Fibroblast of lung (primary cell): Measurements from ENCODE around the gene TTC27. TPM values are rescaled to one million over a fixed set of nuclear protein-coding genes. Genes with fewer than 3 reads are reported as not detected.

ENCODE experiments used
- DNase-seq, 2 donors: peaks; one replicate each; pipeline versions ENCODE4 v3.0.0 to v3.0.0-alpha.2; 2010; ENCODE audit warnings: low read depth in 2 of 2
- H2AFZ ChIP-seq: 2 replicates; pipeline ENCODE4 v1.5.1; 2012; ENCODE audit warnings: low read length, control low read depth, inconsistent platforms
- H3K27ac ChIP-seq: 2 replicates; pipeline ENCODE4 v1.5.1; 2011; ENCODE audit warnings: low read length, control low read depth; ENCODE audit not compliant: insufficient read depth
- H3K27me3 ChIP-seq: 2 replicates; pipeline ENCODE4 v1.5.1; 2011; ENCODE audit warnings: mild to moderate bottlenecking, low read length; ENCODE audit not compliant: control insufficient read depth, insufficient read depth
- H3K36me3 ChIP-seq: 2 replicates; pipeline ENCODE4 v1.5.1; 2011; ENCODE audit warnings: low read length; ENCODE audit not compliant: control insufficient read depth, insufficient read depth
- H3K4me1 ChIP-seq: 2 replicates; pipeline ENCODE4 v1.5.1; 2011; ENCODE audit warnings: low read length; ENCODE audit not compliant: control insufficient read depth, insufficient read depth; ENCODE audit errors: extremely low read depth
- H3K4me2 ChIP-seq: 2 replicates; pipeline ENCODE4 v1.5.1; 2011; ENCODE audit warnings: low read length, control low read depth; ENCODE audit not compliant: insufficient read depth; ENCODE audit errors: extremely low read depth
- H3K4me3 ChIP-seq, 4 experiments: fragments of 200-600 bp in 1 of 4; sonication (generic) in 1 of 4; replicated peaks in 1 of 4; 2 replicates each; pipeline ENCODE4 v1.5.1; 2011 to 2016; ENCODE audit warnings: low read length in 4 of 4, low read depth in 3 of 4, mild to moderate bottlenecking in 3 of 4, control low read depth in 2 of 4, inconsistent platforms in 1 of 4, mixed read lengths in 1 of 4; ENCODE audit not compliant: insufficient read depth in 1 of 4; ENCODE audit errors: control extremely low read depth in 1 of 4
- H3K79me2 ChIP-seq: 2 replicates; pipeline ENCODE4 v1.5.1; 2012; ENCODE audit warnings: mild to moderate bottlenecking, low read length, inconsistent platforms; ENCODE audit not compliant: control insufficient read depth, insufficient read depth
- H3K9ac ChIP-seq: 2 replicates; pipeline ENCODE4 v1.5.1; 2011; ENCODE audit warnings: mild to moderate bottlenecking, low read length, control low read depth; ENCODE audit not compliant: insufficient read depth
- H3K9me3 ChIP-seq: 2 replicates; pipeline ENCODE4 v1.5.1; 2012; ENCODE audit warnings: low read depth, low read length; ENCODE audit not compliant: control insufficient read depth, insufficient read depth
- H4K20me1 ChIP-seq: 2 replicates; pipeline ENCODE4 v1.5.1; 2011; ENCODE audit warnings: low read length; ENCODE audit not compliant: control insufficient read depth, insufficient read depth; ENCODE audit errors: extremely low read depth
- CTCF ChIP-seq, 2 donors: IDR thresholded peaks in 1 of 2; conservative IDR thresholded peaks in 1 of 2; 1 replicate in 1 of 2; 2 replicates in 1 of 2; pipeline ENCODE4 v1.5.1; 2011 to 2012; ENCODE audit warnings: low read length in 2 of 2, control low read depth in 1 of 2, inconsistent platforms in 1 of 2, low read depth in 1 of 2, mild to moderate bottlenecking in 1 of 2
- EZH2 ChIP-seq: IDR thresholded peaks from 2 replicates; pipeline ENCODE4 v1.5.1; 2012; ENCODE audit warnings: low read length, control low read depth, mild to moderate bottlenecking; ENCODE audit errors: missing control alignments
- polyA plus RNA-seq, 2 donors: library from polyadenylated mRNA; depleted of rRNA in 1 of 2; stranded (reverse) in 1 of 2; unstranded in 1 of 2; fragments of >200 nt; gene quantifications; 2 replicates each; pipeline ENCODE4 v1.2.1, GENCODE V29; 2011 to 2012; ENCODE audit warnings: missing spikeins in 1 of 2
- total RNA-seq: library from RNA; depleted of rRNA; stranded (reverse); fragments of >200 nt; gene quantifications from 2 replicates; pipeline ENCODE4 v1.2.1, GENCODE V29; 2014

Gene TTC27
- total and polyA plus RNA-seq, 2 donors (not counting 1 experiment from before 2014, with no cell fraction given), result 15.7 to 19.3 TPM

- Histone ChIP-seq H3K4me2 (peak overlapping the region; percentile 5), H3K27ac (no peak overlapping the region), H3K36me3 (no peaks in the 10 kb centered on the region), H3K4me3 (no peak overlapping the region), H4K20me1 (no peaks in the 10 kb centered on the region), H3K9ac (no peak overlapping the region), H3K4me1 (no peaks in the 10 kb centered on the region), H3K9me3 (no peaks in the 10 kb centered on the region), H3K79me2 (no peaks in the 10 kb centered on the region), H3K27me3 (no peaks in the 10 kb centered on the region), H2AFZ (no peak overlapping the region)
- TF ChIP-seq CTCF (conservative IDR thresholded peaks at IDR 0.05 in 1 of 2, IDR thresholded peaks at IDR 0.05 in 1 of 2; ENCODE audit: low read depth in 1 of 2, low read length in 2 of 2) (no peak), EZH2 (no peak)
- peak; percentile 25 to 55 for DNase-seq
Observed at GRCh38 chr2:32680942-32681341, 53.1 kb downstream of the TTC27 start.

GRCh38 chr2:32683520-32684086, 55.8 kb downstream of the TTC27 start:
- no peak overlapping the region for H3K27ac ChIP-seq
- no peak overlapping the region for H2AFZ ChIP-seq
- H3K27me3 ChIP-seq, result no peaks in the 10 kb centered on the region
- H3K9me3 ChIP-seq, result no peaks in the 10 kb centered on the region
- DNase-seq, result peak in 1 of 2 donors; percentile 19
- no peaks in the 10 kb centered on the region for H3K36me3 ChIP-seq
- H3K4me2 ChIP-seq, result no peak overlapping the region
- H3K79me2 ChIP-seq, result no peaks in the 10 kb centered on the region
- no peak overlapping the region for H3K4me3 ChIP-seq
- no peak overlapping the region for H3K9ac ChIP-seq
- no peaks in the 10 kb centered on the region for H4K20me1 ChIP-seq
- H3K4me1 ChIP-seq, result peaks cover 5% of the 10 kb centered on the region
- TF ChIP-seq EZH2, result no peak
- TF ChIP-seq CTCF (conservative IDR thresholded peaks at IDR 0.05 in 1 of 2, IDR thresholded peaks at IDR 0.05 in 1 of 2; ENCODE audit: low read depth in 1 of 2, low read length in 2 of 2), result no peak

GRCh38 chr2:32688541-32688940, 60.7 kb downstream of the TTC27 start:
- Histone ChIP-seq H3K9me3 (no peaks in the 10 kb centered on the region), H2AFZ (no peak overlapping the region), H3K4me1 (peaks cover 9% of the 10 kb centered on the region), H3K27me3 (no peaks in the 10 kb centered on the region), H3K79me2 (no peaks in the 10 kb centered on the region), H3K27ac (no peak overlapping the region), H3K9ac (no peak overlapping the region), H3K4me3 (no peak overlapping the region), H4K20me1 (no peaks in the 10 kb centered on the region), H3K36me3 (no peaks in the 10 kb centered on the region), H3K4me2 (peak overlapping the region; percentile 42)
- TF ChIP-seq CTCF (conservative IDR thresholded peaks at IDR 0.05 in 1 of 2, IDR thresholded peaks at IDR 0.05 in 1 of 2; ENCODE audit: low read depth in 1 of 2, low read length in 2 of 2), result no peak
- TF ChIP-seq EZH2, result no peak
- peak; percentile 41 to 90 for DNase-seq
